Colon (tissue), 2 donors: ENCODE results near the gene PCDHAC1.
"Not testable (repeated sequence)": the region's sequence is repeated elsewhere in the genome, so short reads cannot be mapped to it uniquely, and the experiment has no call there.

Source experiments
- FAIRE-seq: peaks from 2 replicates; lab custom pipeline; 2012; peaks lifted over from hg19 to GRCh38; lab: Jason Lieb, UNC
- donor health status: control.
- donor health status: control.

PCDHAC1 gene, protein sequence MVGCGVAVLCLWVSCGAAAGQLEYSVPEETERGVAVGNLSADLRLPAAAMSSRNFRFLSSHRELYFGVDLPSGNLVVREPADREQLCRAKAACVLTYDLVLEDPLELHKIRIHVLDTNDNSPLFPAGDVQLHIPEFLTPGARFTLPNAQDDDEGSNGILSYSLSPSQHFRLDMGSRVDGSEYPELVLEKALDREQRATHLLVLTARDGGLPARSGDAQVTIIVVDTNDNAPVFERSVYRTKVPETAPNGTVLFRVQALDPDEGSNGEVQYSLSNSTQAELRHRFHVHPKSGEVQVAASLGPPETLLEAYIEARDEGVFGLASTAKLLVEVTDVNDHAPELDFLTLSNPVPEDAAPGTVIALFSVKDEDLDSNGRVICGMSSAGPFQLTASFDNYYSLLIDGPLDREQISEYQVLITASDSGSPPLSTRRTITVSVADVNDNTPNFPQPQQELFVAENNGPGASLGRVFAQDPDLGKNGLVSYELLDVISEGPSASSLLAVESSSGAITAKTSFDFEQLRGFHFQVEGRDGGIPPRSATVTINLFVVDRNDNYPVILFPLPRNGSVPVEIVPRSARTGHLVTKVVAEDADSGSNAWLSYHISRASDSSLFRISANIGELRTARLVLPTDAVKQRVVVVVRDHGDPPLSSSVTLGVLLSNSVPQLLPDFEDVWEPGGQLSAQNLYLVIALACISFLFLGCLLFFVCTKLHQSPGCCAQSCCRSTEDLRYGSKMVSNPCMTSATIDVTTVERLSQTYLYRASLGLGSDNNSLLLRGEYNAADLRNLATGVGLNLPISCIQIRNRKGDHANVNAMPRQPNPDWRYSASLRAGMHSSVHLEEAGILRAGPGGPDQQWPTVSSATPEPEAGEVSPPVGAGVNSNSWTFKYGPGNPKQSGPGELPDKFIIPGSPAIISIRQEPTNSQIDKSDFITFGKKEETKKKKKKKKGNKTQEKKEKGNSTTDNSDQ

DNA sequence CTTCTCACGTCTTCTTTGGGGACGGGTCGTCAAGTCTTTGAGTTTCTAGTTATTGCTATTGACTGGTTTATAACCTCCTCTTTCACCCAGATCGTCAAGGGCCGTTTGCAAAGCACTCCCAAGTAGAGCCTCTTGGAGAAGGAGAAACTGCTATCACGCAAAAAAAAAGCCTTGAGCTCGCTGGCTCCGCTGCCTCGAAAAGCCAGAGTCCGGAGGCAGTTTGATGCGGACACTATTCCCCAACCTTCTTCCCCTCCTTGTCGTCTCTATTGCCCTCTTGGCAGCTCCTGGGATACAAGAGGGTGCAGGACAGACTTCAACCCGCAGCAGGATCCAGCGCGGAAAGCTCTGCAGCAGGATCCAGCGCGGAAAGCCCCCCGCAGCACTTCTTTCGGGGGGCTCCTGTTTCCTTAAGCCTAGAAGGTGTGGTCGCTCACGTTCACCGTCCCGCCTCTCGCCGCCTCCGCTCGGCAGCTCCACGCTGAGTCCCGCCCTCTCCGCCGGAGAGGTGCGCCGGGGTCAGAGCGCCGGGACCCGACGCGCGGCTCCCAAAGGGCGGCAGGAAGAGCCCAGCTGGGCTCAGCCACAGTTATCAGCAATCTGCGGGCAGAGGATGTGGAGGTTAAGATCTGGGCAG, at the start of gene PCDHAC1:
PCDHAC1 (plus strand) TSS at position 494 of the 637 bp plus-strand sequence. CDS start 594 bp downstream, outside the sequence.
- FAIRE-seq: no peak

DNA sequence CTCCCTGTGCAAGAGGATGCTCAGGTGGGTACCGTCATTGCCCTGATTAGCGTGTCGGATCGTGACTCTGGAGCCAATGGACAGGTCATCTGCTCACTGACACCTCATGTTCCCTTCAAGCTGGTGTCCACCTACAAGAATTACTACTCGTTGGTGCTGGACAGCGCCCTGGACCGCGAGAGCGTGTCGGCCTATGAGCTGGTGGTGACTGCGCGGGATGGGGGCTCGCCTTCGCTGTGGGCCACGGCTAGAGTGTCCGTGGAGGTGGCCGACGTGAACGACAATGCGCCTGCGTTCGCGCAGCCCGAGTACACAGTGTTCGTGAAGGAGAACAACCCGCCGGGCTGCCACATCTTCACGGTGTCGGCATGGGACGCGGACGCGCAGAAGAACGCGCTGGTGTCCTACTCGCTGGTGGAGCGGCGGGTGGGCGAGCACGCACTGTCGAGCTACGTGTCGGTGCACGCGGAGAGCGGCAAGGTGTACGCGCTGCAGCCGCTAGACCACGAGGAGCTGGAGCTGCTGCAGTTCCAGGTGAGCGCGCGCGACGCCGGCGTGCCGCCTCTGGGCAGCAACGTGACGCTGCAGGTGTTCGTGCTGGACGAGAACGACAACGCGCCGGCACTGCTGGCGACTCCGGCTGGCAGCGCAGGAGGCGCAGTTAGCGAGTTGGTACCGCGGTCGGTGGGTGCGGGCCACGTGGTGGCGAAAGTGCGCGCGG, 49.4 kb upstream of the PCDHAC1 start:
- FAIRE-seq: not testable (repeated sequence)

DNA sequence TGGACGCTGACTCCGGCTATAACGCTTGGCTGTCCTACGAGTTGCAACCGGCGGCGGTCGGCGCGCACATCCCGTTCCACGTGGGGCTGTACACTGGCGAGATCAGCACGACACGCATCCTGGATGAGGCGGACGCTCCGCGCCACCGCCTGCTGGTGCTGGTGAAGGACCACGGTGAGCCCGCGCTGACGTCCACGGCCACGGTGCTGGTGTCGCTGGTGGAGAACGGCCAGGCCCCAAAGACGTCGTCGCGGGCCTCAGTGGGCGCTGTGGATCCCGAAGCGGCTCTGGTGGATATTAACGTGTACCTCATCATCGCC, 48.9 kb upstream of the PCDHAC1 start:
- no peak for FAIRE-seq

DNA sequence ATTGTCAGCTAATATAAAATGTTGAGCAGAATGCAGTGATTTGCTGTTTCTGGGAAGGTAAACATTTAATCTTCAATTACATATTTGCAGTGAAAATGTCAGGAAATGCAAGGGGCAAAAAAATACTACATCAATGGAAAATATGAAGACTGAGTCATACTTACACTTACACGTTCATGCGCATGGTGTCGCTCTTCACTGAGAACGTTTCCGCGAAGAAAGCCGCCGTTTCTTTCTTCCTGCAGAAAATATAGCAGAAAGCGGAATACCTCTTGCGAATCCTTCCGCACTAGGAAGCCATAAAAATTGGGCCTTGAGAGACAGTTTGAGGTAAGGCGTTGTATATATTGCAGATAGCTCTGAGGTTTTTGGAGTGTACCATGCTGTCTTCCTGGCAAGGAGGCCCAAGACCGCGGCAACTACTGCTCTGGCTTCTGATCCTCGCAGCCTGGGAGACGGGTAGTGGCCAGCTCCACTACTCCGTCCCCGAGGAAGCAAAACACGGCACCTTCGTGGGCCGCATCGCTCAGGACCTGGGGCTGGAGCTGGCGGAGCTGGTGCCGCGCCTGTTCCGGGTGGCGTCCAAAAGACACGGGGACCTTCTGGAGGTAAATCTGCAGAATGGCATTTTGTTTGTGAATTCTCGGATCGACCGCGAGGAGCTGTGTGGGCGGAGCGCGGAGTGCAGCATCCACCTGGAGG, 44.1 kb upstream of the PCDHAC1 start, which contains the start of gene PCDHA13:
PCDHA13 (plus strand) TSS at position 236 of the 702 bp plus-strand sequence; CDS start at position 381, 145 bp downstream.
- no peak for FAIRE-seq

DNA sequence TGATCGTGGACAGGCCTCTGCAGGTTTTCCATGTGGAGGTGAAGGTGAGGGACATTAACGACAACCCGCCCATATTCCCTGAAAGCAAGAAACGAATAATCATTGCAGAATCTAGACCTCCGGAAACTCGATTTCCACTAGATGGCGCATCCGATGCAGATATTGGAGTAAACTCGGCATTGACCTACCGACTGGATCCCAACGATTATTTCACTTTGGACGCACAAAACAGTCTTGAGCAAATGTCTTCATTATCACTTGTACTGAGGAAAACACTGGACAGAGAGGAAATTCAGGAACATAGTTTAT, 43.6 kb upstream of the PCDHAC1 start:
- FAIRE-seq: no peak

DNA sequence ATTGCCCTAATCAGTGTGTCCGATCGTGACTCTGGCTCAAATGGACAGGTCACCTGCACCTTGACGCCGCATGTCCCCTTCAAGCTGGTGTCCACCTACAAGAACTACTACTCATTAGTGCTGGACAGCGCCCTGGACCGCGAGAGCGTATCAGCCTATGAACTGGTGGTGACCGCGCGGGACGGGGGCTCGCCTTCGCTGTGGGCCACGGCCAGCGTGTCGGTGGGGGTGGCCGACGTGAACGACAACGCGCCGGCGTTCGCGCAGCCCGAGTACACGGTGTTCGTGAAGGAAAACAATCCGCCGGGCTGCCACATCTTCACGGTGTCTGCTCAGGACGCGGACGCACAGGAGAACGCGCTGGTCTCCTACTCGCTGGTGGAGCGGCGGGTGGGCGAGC, 42.7 kb upstream of the PCDHAC1 start:
- FAIRE-seq: no peak

DNA sequence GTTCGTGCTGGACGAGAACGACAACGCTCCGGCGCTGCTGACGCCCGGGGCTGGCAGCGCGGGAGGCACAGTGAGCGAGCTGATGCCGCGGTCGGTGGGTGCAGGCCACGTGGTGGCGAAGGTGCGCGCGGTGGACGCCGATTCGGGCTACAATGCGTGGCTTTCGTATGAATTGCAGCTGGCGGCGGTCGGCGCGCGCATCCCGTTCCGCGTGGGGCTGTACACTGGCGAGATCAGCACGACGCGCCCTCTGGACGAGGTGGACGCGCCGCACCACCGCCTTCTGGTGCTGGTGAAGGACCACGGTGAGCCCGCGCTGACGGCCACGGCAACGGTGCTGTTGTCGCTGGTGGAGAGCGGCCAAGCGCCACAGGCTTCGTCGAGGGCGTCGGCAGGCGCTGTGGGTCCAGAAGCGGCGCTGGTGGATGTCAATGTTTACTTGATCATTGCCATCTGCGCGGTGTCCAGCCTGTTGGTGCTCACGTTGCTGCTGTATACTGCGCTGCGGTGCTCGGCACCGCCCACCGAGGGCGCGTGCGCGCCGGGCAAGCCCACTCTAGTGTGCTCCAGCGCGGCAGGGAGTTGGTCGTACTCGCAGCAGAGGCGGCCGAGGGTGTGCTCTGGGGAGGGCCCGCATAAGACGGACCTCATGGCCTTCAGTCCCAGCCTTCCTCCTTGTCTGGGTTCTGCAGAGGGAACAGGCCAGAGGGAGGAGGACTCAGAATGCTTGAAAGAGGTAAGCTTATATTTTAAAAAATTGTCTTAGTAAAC, 42.0 kb upstream of the PCDHAC1 start:
- no peak for FAIRE-seq

DNA sequence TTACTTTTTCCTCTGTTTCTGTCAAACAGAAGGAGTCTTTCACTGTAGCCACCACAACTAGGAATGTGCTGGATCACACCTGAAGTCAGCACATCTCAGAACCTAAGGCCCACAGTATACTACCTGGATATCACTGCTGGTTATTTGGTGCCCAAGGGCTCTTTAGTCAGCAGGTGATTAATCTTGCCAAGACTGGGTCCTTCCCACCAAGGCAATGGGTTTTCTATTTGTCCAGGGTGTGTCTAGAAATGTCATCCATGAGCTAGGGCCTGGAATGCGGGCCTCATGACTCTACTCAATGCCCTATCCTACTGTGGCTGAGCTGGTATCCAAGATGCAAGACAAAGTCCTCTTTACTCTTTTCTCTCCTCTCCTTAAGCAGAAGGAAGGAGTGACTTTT, 9.8 kb upstream of the PCDHAC1 start:
- no peak for FAIRE-seq

DNA sequence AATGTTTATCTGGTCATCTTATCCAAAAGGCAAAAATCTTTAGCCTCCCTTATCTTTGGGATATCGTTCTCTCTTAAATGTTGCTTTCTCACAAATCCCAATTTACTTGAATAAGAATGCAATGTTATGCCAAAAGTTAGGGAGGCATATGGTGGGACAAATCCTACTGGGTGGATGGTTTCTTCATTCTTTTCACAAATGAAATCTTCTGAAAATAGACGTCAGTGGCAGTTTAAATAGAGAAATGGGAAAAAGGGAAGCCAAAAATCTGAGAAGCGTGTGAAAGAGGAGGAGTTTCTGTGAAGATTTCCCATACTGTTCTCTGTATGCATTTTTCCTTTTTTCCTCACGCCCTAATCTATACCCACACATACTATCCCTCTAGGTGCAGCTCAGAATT, 2.5 kb upstream of the PCDHAC1 start:
- no peak for FAIRE-seq

DNA sequence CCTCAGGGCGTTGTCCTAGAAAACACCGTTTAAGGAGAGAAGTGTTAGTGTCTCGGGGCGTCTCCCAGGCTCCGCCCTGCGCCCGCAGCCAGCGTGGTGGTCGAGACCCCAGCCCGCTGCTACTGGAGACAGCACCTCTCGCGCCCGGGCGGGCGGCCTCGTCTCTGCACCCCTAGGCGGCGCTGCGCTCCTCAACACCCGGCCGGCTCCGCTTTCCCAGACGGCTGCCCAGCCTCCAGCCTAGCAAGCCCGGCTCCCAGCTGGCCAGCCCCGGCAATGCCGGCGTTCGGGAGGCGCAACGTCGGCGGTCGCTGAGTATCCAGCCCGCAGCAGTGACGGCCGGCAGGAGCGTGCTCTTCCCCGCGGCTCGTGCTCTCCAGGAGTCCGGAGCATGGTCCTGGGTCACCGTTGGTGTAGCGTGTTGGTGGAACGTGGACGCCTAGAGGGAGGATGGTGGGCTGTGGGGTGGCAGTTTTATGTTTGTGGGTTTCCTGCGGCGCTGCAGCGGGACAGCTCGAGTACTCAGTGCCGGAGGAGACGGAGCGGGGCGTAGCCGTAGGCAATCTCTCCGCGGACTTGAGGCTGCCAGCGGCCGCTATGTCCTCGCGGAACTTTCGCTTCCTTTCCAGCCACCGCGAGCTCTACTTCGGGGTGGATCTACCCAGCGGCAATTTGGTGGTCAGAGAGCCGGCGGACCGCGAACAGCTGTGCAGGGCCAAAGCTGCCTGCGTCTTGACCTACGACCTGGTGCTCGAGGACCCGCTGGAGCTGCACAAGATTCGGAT, 536 bp downstream of the PCDHAC1 start:
- no peak for FAIRE-seq

DNA sequence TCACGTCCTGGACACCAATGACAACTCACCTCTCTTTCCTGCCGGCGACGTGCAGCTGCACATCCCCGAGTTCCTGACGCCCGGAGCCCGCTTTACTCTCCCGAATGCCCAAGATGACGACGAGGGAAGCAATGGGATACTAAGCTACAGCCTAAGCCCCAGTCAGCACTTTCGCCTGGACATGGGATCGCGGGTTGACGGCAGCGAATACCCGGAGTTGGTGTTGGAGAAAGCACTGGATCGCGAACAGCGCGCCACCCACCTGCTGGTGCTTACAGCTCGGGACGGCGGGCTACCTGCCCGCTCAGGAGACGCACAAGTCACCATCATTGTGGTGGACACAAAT, 1.1 kb downstream of the PCDHAC1 start:
- no peak for FAIRE-seq

DNA sequence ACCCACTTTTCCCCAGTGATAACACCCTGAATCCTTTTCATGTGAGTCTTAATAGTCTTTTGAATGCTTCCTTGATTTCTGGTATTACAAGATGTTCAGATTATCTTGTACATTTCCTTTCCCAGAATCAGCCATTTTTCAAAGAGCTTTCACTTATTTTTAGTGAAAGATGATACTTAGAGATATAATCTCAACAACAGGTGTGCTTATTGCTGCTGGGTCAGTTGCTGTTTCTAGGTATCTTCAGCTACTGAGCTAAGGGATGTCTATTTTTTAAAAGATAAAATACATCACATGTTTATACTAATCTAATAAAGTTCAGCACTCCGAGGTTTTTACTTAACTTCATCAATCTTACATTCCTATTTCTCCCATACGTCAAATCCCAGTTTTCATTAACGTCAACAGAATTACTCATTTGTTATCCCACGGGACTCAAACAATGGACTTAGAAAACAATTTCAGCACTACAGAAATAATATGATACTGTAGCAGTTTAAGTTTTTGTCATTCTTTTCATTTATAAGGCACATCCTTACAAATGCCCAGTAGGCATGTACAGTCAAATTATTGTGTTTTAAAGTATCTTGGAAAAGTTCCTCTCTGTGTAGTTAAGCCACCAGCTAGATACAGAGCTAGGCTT, 9.0 kb downstream of the PCDHAC1 start:
- no peak for FAIRE-seq

DNA sequence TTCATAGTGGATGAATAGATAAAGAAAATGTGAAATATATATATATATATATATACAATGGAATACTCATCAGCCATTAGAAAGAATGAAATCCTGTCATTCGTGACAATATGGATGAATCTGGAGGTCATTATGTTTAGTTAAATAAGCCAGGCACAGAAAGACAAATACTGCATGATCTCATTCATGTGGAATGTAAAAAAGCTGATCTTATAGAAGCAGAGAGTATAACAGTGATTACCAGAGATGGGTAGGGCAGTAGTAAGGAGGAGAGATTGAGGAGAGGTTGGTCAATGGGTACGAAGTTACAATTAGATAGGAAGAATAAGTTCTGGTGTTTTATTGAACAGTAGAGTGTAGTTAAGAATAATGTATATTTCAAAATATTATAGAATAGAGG, 20.5 kb downstream of the PCDHAC1 start:
- FAIRE-seq: no peak

DNA sequence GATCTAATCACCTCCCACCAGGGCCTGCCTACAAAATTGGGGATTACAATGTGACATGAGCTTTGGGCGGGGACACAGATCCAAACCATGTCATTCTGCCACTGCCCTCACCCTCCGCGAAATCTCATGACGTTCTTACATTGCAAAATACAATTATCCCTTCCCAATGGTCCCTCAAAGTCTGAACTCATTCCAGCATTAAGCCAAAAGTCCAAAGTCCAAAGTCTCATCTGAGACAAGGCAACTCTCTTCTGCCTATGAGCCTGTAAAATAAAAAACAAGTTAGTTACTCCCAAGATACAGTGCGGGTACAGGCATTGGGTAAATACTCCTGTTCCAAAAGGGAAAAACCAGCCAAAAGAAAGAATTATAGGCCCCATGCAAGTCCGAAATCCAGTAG, 25.5 kb downstream of the PCDHAC1 start:
- no peak for FAIRE-seq

DNA sequence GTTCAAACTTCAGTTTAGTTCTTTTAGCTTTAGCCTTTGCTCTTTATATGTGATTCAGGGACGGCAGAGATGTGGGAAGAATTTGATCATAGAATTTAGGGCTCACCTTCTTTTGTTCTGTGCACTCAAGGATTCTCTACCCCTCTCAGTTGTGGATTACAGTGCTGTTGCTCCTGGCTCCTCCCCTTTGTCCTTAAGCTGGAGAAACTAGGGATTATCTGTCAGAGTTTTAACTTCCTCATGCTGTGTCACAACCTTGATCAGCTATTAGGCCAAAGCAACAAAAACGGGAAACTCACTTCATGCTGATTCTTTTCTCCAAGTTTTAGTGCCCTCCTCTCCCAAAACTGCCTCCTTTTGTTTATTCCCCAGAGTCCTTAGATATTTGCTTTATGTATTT, 27.1 kb downstream of the PCDHAC1 start:
- FAIRE-seq: no peak

DNA sequence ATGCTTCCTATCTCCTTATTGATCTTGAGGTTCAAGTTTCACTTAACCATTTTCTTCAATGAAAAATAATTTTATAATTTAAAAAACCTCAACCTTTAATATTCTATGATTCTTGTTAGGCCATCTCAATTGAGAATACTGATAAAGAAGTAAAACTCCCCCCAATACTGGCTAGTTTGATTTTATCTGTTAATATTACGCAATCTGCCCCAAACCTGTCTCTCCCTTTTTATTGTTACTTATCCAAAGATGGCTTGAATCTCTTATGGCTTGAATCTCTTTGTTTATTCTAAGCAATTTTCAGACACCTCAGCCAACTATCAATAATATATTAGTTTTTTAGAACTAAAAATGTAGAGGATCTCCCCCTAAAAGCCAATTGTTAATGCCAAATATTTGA, 36.1 kb downstream of the PCDHAC1 start:
- FAIRE-seq: no peak

DNA sequence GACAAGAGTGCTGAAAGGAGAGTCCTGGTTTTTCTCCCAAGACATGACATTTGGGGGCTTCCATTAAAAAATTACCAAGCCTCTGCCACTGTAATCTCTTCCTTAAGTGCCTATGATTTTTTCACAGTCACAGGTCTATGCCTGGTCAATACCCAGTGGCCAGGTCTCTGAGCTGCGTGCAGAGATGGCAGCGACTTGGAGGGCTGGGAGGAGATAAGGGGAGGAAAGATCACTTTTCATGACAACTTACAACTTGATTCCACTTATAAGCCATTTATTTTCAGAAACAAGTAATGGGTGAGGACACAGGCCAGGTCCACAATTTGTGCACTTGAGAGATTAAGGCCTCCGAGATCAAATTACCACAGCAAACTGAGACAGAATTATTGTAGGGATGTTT, 38.3 kb downstream of the PCDHAC1 start:
- no peak for FAIRE-seq

DNA sequence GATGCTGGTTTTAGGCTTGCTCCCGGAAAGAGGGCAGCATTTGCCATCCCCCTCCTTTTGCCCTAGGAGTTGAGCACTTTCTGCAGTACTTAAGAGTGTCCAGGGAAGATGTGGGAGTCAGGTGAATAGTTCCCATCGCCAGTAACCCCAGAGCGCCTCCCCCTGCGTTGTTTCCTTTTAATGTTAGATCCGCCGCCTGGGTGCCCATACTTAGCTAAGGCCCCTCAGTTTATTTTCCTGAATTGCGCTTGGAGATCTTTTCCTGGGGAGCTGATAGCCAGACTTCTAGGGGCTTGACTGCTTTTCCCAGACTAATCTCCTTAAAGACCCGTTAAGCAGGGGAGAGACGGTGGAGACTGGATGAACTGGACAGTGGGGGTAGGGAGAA, 39.8 kb downstream of the PCDHAC1 start:
- FAIRE-seq: no peak
